RCC 7860 (cell line): ENCODE results near the gene FCRL1.

Experiments used
- DNase-seq: peaks from one replicate; pipeline ENCODE4 v3.0.0-alpha.2; 2015; ENCODE audit warnings: low spot score
- FAIRE-seq: peaks from 2 replicates; lab custom pipeline; 2012; peaks lifted over from hg19 to GRCh38; lab: Jason Lieb, UNC

FCRL1 gene

GRCh38 chr1:157806431-157807149 is 13.3 kb downstream of the FCRL1 start:
- no peak for FAIRE-seq
- no peak for DNase-seq

- FAIRE-seq (no peak), DNase-seq (no peak)
Observed at GRCh38 chr1:157803851-157804250, 16.1 kb downstream of the FCRL1 start.

GRCh38 chr1:157799996-157800395 is 19.9 kb downstream of the FCRL1 start:
- FAIRE-seq = no peak
- DNase-seq = no peak

GRCh38 chr1:157798211-157798610 is 21.7 kb downstream of the FCRL1 start:
- DNase-seq (no peak), FAIRE-seq (no peak)

GRCh38 chr1:157785248-157785647 is 34.7 kb downstream of the FCRL1 start:
- DNase-seq (no peak), FAIRE-seq (no peak)

- DNase-seq = no peak
- FAIRE-seq = no peak
Observed at GRCh38 chr1:157784801-157785200, 35.1 kb downstream of the FCRL1 start.

- DNase-seq = no peak
Observed at GRCh38 chr1:157782931-157783330, 37.0 kb downstream of the FCRL1 start.

GRCh38 chr1:157781048-157781447 is 38.9 kb downstream of the FCRL1 start:
- no peak for FAIRE-seq
- DNase-seq = no peak

More at GRCh38 chr1:157782931-157783330, 37.0 kb downstream of the FCRL1 start:
- FAIRE-seq = no peak

- DNase-seq (no peak), FAIRE-seq (no peak)
Observed at GRCh38 chr1:157776971-157777391, 42.9 kb downstream of the FCRL1 start, which contains the start of gene FCRL2. FCRL2 (minus strand) TSS chr1:157777132; CDS start chr1:157777073, 59 bp downstream.

GRCh38 chr1:157775101-157775870 is 44.6 kb downstream of the FCRL1 start:
- FAIRE-seq = no peak
- DNase-seq = no peak

- no peak for DNase-seq
- FAIRE-seq = no peak
Observed at GRCh38 chr1:157774412-157774811, 45.5 kb downstream of the FCRL1 start.

GRCh38 chr1:157773493-157774350 is 46.2 kb downstream of the FCRL1 start:
- FAIRE-seq (no peak), DNase-seq (no peak)

GRCh38 chr1:157771661-157772425 is 48.1 kb downstream of the FCRL1 start:
- no peak for DNase-seq
- FAIRE-seq = no peak

GRCh38 chr1:157770442-157771043 is 49.4 kb downstream of the FCRL1 start:
- no peak for FAIRE-seq
- DNase-seq = no peak

GRCh38 chr1:157766792-157767191 is 53.1 kb downstream of the FCRL1 start:
- DNase-seq (no peak), FAIRE-seq (no peak)

GRCh38 chr1:157758018-157758417 is 61.9 kb downstream of the FCRL1 start:
- FAIRE-seq = no peak
- no peak for DNase-seq

- FAIRE-seq (no peak), DNase-seq (no peak)
Observed at GRCh38 chr1:157753611-157754010, 66.3 kb downstream of the FCRL1 start.

- DNase-seq (no peak), FAIRE-seq (no peak)
Observed at GRCh38 chr1:157751283-157751682, 68.6 kb downstream of the FCRL1 start.

- no peak for FAIRE-seq
Observed at GRCh38 chr1:157748262-157748817, 71.6 kb downstream of the FCRL1 start.

More at GRCh38 chr1:157748262-157748817, 71.6 kb downstream of the FCRL1 start:
- DNase-seq = no peak
